Liver (tissue), 9 donors: ENCODE data around the gene EP300. TPM values are rescaled to one million over a fixed set of nuclear protein-coding genes. Genes with fewer than 3 reads are reported as not detected.

Source experiments
- DNase-seq: peaks from one replicate; pipeline ENCODE4 v3.0.0-alpha.2; 2017; ENCODE audit warnings: low spot score
- H3K27ac ChIP-seq, 2 donors: one replicate each; pipeline ENCODE4 v1.7.0; 2013; ENCODE audit warnings: inconsistent platforms in 2 of 2, low read length in 2 of 2, control low read depth in 1 of 2, low read depth in 1 of 2, mild to moderate bottlenecking in 1 of 2
- H3K27me3 ChIP-seq, 4 donors: one replicate each; pipeline versions ENCODE4 v1.6.1 to v1.7.0; 2013; ENCODE audit warnings: low read length in 3 of 4, inconsistent platforms in 1 of 4, mild to moderate bottlenecking in 1 of 4, moderate library complexity in 1 of 4; ENCODE audit not compliant: control insufficient read depth in 4 of 4, insufficient read depth in 4 of 4
- H3K36me3 ChIP-seq, 4 donors: one replicate each; pipeline versions ENCODE4 v1.6.1 to v1.7.0; 2013; ENCODE audit warnings: low read length in 3 of 4, mild to moderate bottlenecking in 3 of 4, low read depth in 1 of 4, moderate library complexity in 1 of 4; ENCODE audit not compliant: control insufficient read depth in 4 of 4, insufficient read depth in 3 of 4
- H3K4me1 ChIP-seq, 4 donors: one replicate each; pipeline versions ENCODE4 v1.6.1 to v1.7.0; 2013; ENCODE audit warnings: low read length in 3 of 4, mild to moderate bottlenecking in 3 of 4, moderate library complexity in 1 of 4; ENCODE audit not compliant: control insufficient read depth in 4 of 4, insufficient read depth in 4 of 4
- H3K4me3 ChIP-seq, 3 donors: one replicate each; pipeline versions ENCODE4 v1.6.1 to v1.7.0; 2013; ENCODE audit warnings: low read length in 3 of 3, control low read depth in 1 of 3, low read depth in 1 of 3, mild to moderate bottlenecking in 1 of 3
- H3K9ac ChIP-seq, 2 donors: one replicate each; pipeline ENCODE4 v1.7.0; 2013; ENCODE audit warnings: low read length in 2 of 2, mild to moderate bottlenecking in 2 of 2, moderate library complexity in 2 of 2, control low read depth in 1 of 2, low read depth in 1 of 2
- H3K9me3 ChIP-seq, 4 donors: one replicate each; pipeline versions ENCODE4 v1.6.1 to v1.7.0; 2013; ENCODE audit warnings: low read length in 3 of 4; ENCODE audit not compliant: control insufficient read depth in 4 of 4
- EGR1 ChIP-seq, 2 donors: IDR thresholded peaks; 2 replicates each; pipeline ENCODE4 v1.6.1; 2016 to 2018; ENCODE audit warnings: antibody characterized with exemption in 2 of 2, low read depth in 2 of 2
- FOXA1 ChIP-seq: IDR thresholded peaks from 2 replicates; pipeline ENCODE4 v1.6.1; 2016; ENCODE audit warnings: antibody characterized with exemption
- FOXA2 ChIP-seq: IDR thresholded peaks from 2 replicates; pipeline ENCODE4 v1.6.1; 2016; ENCODE audit warnings: antibody characterized with exemption
- GABPA ChIP-seq, 2 donors: IDR thresholded peaks in 1 of 2; conservative IDR thresholded peaks in 1 of 2; 2 replicates each; pipeline ENCODE4 v1.6.1; 2016; ENCODE audit warnings: antibody characterized with exemption in 2 of 2, mild to moderate bottlenecking in 1 of 2, moderate library complexity in 1 of 2
- HNF4A ChIP-seq, 2 donors: conservative IDR thresholded peaks; 2 replicates each; pipeline ENCODE4 v1.6.1; 2016; ENCODE audit warnings: antibody characterized with exemption in 2 of 2, mild to moderate bottlenecking in 2 of 2
- HNF4G ChIP-seq: IDR thresholded peaks from 2 replicates; pipeline ENCODE4 v1.6.1; 2016; ENCODE audit warnings: antibody characterized with exemption
- JUND ChIP-seq, 2 donors: IDR thresholded peaks; 2 replicates each; pipeline ENCODE4 v1.6.1; 2016; ENCODE audit warnings: antibody characterized with exemption in 2 of 2
- MAX ChIP-seq: IDR thresholded peaks from 2 replicates; pipeline ENCODE4 v1.6.1; 2016; ENCODE audit warnings: antibody characterized with exemption
- NR2F2 ChIP-seq: IDR thresholded peaks from 2 replicates; pipeline ENCODE4 v1.6.1; 2016; ENCODE audit warnings: antibody characterized with exemption
- RAD21 ChIP-seq, 2 donors: IDR thresholded peaks; 2 replicates each; pipeline ENCODE4 v1.6.1; 2016; ENCODE audit warnings: antibody characterized with exemption in 2 of 2, mild to moderate bottlenecking in 2 of 2
- RXRA ChIP-seq, 2 donors: IDR thresholded peaks; 2 replicates each; pipeline ENCODE4 v1.6.1; 2017 to 2018; ENCODE audit warnings: antibody characterized with exemption in 2 of 2, mild to moderate bottlenecking in 1 of 2
- SP1 ChIP-seq: IDR thresholded peaks from 2 replicates; pipeline ENCODE4 v1.6.1; 2018; ENCODE audit warnings: antibody characterized with exemption, mild to moderate bottlenecking
- TAF1 ChIP-seq: conservative IDR thresholded peaks from 2 replicates; pipeline ENCODE4 v1.6.1; 2016; ENCODE audit warnings: antibody characterized with exemption, mild to moderate bottlenecking
- YY1 ChIP-seq: IDR thresholded peaks from 2 replicates; pipeline ENCODE4 v1.6.1; 2016; ENCODE audit warnings: antibody characterized with exemption, mild to moderate bottlenecking
- ZBTB33 ChIP-seq: IDR thresholded peaks from 2 replicates; pipeline ENCODE4 v1.6.1; 2016; ENCODE audit warnings: antibody characterized with exemption
- WGBS: extraction: QIAGEN DNeasy Blood & Tissue Kit; methylation state at CpG from one replicate; pipeline ENCODE4 v1.1.7; 2013; 5-methylcytosine and 5-hydroxymethylcytosine counted together
- polyA plus RNA-seq, 2 donors: library from polyadenylated mRNA; stranded (reverse) in 1 of 2; unstranded in 1 of 2; fragments of 200-250 nt in 1 of 2; fragments of >200 nt in 1 of 2; fragmentation: Nextera tagmentation in 1 of 2; extraction: Ambion mirVana in 1 of 2; gene quantifications; one replicate each; pipeline versions ENCODE4 v1.2.1 to v1.2.3, GENCODE V29; 2013 to 2015
- total RNA-seq, 2 donors: library from RNA; depleted of rRNA; stranded (reverse); fragments of >200 nt; gene quantifications; one replicate each; pipeline ENCODE4 v1.2.3, GENCODE V29; 2014
- TF ChIP-seq, protein P1 (sequence below): fragments of 150-350 bp; IDR thresholded peaks from 2 replicates; pipeline ENCODE4 v1.5.1; 2017; ENCODE audit warnings: improper control_type of control experiment, low read depth, low read length; ENCODE audit not compliant: missing input control
- TF ChIP-seq, protein P2 (sequence below): IDR thresholded peaks from 2 replicates; pipeline ENCODE4 v1.6.1; 2016; ENCODE audit warnings: antibody characterized with exemption, mild to moderate bottlenecking
- TF ChIP-seq, protein P3 (sequence below): IDR thresholded peaks from 2 replicates; pipeline ENCODE4 v1.6.1; 2016; ENCODE audit warnings: antibody characterized with exemption
- donor health status: healthy.
- donor health status: healthy.
- donor health status: healthy.
- donor health status: healthy.
- donor health status: healthy.

EP300 gene
- total and polyA plus RNA-seq, 4 donors, result 6.9 to 95.5 (median 31.9) TPM

- TF ChIP-seq RAD21 (IDR thresholded peaks at IDR 0.05) (no peak), FOXA2 (no peak), JUND (IDR thresholded peaks at IDR 0.05) (no peak), NR2F2 (no peak), FOXA1 (no peak), EGR1 (IDR thresholded peaks at IDR 0.05; ENCODE audit: low read depth in 2 of 2) (no peak), RXRA (IDR thresholded peaks at IDR 0.05) (no peak), HNF4G (no peak)
Measured at GRCh38 chr22:41116342-41116741, 23.9 kb downstream of the EP300 start (continued).

DNA sequence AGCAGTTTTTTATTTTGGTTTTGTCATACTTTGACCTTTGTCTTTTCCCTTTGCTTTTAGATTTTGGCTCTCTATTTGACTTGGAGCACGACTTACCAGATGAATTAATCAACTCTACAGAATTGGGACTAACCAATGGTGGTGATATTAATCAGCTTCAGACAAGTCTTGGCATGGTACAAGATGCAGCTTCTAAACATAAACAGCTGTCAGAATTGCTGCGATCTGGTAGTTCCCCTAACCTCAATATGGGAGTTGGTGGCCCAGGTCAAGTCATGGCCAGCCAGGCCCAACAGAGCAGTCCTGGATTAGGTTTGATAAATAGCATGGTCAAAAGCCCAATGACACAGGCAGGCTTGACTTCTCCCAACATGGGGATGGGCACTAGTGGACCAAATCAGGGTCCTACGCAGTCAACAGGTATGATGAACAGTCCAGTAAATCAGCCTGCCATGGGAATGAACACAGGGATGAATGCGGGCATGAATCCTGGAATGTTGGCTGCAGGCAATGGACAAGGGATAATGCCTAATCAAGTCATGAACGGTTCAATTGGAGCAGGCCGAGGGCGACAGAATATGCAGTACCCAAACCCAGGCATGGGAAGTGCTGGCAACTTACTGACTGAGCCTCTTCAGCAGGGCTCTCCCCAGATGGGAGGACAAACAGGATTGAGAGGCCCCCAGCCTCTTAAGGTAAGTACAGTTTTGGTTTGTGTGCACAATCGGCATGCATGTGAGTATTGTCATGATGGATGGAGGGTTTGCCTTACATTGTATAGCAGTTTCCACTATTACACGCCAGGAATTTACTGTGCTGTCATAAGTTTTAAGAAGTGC is 25.0 kb downstream of the EP300 start:
- peaks cover 3 to 28% (median 19%) of the 10 kb centered on the region in 4 donors for H3K36me3 ChIP-seq
- no peak overlapping the region for H3K27ac ChIP-seq
- WGBS, result 89% methylated on average over 9 of the region's 9 CpGs

More for the DNA sequence above, 25.0 kb downstream of the EP300 start:
- no peak for DNase-seq
- Histone ChIP-seq H3K9ac (no peak overlapping the region), H3K4me1 (peaks cover 0 to 1% (median 0%) of the 10 kb centered on the region in 4 donors), H3K27me3 (no peaks in the 10 kb centered on the region), H3K9me3 (no peaks in the 10 kb centered on the region), H3K4me3 (no peak overlapping the region)
- TF ChIP-seq, protein P1, sequence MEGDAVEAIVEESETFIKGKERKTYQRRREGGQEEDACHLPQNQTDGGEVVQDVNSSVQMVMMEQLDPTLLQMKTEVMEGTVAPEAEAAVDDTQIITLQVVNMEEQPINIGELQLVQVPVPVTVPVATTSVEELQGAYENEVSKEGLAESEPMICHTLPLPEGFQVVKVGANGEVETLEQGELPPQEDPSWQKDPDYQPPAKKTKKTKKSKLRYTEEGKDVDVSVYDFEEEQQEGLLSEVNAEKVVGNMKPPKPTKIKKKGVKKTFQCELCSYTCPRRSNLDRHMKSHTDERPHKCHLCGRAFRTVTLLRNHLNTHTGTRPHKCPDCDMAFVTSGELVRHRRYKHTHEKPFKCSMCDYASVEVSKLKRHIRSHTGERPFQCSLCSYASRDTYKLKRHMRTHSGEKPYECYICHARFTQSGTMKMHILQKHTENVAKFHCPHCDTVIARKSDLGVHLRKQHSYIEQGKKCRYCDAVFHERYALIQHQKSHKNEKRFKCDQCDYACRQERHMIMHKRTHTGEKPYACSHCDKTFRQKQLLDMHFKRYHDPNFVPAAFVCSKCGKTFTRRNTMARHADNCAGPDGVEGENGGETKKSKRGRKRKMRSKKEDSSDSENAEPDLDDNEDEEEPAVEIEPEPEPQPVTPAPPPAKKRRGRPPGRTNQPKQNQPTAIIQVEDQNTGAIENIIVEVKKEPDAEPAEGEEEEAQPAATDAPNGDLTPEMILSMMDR, result no peak
- TF ChIP-seq MAX (no peak), RAD21 (IDR thresholded peaks at IDR 0.05) (no peak), YY1 (no peak), TAF1 (no peak), NR2F2 (no peak), EGR1 (IDR thresholded peaks at IDR 0.05; ENCODE audit: low read depth in 2 of 2) (no peak), JUND (IDR thresholded peaks at IDR 0.05) (no peak), HNF4A (conservative IDR thresholded peaks at IDR 0.05) (no peak), RXRA (IDR thresholded peaks at IDR 0.05) (no peak), FOXA1 (no peak), HNF4G (no peak), FOXA2 (no peak), SP1 (no peak), ZBTB33 (no peak), GABPA (IDR thresholded peaks at IDR 0.05 in 1 of 2, conservative IDR thresholded peaks at IDR 0.05 in 1 of 2) (no peak)
- TF ChIP-seq, protein P2, sequence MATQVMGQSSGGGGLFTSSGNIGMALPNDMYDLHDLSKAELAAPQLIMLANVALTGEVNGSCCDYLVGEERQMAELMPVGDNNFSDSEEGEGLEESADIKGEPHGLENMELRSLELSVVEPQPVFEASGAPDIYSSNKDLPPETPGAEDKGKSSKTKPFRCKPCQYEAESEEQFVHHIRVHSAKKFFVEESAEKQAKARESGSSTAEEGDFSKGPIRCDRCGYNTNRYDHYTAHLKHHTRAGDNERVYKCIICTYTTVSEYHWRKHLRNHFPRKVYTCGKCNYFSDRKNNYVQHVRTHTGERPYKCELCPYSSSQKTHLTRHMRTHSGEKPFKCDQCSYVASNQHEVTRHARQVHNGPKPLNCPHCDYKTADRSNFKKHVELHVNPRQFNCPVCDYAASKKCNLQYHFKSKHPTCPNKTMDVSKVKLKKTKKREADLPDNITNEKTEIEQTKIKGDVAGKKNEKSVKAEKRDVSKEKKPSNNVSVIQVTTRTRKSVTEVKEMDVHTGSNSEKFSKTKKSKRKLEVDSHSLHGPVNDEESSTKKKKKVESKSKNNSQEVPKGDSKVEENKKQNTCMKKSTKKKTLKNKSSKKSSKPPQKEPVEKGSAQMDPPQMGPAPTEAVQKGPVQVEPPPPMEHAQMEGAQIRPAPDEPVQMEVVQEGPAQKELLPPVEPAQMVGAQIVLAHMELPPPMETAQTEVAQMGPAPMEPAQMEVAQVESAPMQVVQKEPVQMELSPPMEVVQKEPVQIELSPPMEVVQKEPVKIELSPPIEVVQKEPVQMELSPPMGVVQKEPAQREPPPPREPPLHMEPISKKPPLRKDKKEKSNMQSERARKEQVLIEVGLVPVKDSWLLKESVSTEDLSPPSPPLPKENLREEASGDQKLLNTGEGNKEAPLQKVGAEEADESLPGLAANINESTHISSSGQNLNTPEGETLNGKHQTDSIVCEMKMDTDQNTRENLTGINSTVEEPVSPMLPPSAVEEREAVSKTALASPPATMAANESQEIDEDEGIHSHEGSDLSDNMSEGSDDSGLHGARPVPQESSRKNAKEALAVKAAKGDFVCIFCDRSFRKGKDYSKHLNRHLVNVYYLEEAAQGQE, result no peak
- TF ChIP-seq, protein P3, sequence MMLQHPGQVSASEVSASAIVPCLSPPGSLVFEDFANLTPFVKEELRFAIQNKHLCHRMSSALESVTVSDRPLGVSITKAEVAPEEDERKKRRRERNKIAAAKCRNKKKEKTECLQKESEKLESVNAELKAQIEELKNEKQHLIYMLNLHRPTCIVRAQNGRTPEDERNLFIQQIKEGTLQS, result no peak
